GM20431 (cell line): ENCODE measurements around the gene ATL2.
"Not testable (repeated sequence)": the region's sequence is repeated elsewhere in the genome, so short reads cannot be mapped to it uniquely, and the experiment has no call there.

Experiments
- in situ Hi-C: fragments of 300-500 bp; cut with MseI, MboI; formaldehyde crosslinking; loops from one replicate; pipeline ENCODE4 v1.15.0; 2020; ENCODE audit warnings: low sequenced_read_pairs; ENCODE audit not compliant: unreplicated experiment

ATL2 gene

DNA sequence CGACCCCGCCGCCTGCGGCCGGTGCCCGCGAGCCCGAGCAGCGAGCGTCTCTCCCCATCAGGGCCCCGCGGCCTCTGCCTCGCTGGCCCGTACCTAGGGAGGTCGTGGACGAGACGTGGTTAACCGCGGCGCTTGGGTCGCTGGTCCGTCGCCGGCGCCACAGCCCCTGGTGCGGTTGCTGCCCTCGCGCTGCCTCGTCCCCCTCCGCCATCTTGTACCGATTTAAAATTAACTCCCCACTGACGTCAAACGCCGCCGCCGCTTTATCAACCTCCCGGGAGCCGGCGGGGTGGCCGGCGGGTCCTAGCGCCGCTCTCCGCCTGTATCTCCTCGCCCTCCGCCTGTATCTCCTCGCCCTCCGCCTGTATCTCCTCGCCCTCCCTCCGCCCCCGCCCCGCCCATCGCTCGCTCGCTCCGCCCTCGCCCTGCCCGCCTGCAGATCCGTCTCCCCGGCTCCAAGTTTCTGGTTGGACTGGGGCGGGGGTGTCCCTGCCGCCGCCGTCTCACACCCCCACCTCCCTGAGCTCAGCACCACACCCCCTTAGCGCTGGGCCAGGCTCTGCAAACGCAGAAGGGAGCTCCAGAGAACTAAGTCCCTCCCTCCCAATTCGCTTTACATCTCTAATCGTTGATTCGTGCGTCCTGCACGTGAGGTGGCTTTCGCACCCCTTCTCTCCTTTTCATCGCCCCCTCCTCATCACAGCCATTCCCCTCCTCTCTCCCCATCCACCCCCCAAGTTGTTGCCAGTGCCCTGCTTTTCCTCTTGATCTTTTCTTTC is at the start of gene ATL2:
TSS of gene ATL2 (minus strand) at position 224 of the 779 bp plus-strand sequence. CDS start at position 211, 13 bp downstream.
- in situ Hi-C loops: no loop called here

DNA sequence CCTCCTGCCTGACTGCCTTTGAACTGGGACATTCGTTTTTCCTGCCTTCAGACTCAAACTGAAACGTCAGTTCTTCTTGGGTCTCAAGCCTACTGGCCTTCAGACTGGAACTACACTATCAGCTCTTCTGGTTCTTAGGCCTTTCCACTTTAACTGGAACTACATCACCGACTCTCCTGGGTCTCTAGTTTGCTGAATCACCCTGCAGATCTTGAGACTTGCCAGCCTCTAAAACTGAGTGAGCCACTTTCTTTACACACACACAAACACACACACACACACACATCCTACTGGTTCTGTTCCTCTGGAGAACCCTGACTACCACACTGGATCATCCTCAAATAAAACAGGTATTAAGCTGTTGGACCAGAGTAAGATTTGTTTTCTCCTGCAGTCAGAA is 46.7 kb upstream of the ATL2 start:
- in situ Hi-C loops: no loop called here

DNA sequence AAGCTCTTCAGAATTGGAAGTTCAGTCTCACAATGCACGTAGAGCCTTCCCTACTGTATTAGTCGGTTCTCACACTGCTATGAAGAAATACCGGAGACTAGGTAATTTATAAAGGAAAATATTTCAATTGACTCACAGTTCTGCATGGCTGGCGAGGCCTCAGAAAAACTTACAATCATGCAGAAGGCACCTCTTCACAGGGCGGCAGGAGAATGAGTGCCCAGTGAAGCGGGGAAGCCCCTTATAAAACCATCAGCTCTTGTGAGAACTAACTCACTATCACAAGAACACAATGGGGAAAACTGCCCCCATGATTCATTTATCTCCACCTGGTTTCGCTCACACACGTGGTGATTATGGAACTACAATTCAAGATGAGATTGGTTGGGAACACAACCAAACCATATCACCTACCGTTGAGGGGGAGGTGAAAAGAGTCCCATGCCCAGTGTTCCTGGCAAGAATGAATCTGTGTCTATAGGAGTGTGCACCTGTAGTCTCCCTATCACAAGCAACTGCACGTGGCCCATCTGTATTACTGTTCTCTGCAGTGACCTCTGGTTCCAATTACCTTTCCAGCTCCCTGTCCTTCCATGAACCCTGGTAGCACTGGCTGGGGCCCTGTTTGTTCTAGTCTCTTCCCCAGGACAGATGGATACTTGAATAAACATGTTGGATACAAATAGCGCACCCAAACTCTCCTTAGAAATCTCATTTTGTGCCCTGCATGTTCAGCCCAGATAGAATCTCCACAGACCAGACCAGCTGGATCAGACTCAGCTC is 44.4 kb upstream of the ATL2 start:
- in situ Hi-C loops: no loop called here

DNA sequence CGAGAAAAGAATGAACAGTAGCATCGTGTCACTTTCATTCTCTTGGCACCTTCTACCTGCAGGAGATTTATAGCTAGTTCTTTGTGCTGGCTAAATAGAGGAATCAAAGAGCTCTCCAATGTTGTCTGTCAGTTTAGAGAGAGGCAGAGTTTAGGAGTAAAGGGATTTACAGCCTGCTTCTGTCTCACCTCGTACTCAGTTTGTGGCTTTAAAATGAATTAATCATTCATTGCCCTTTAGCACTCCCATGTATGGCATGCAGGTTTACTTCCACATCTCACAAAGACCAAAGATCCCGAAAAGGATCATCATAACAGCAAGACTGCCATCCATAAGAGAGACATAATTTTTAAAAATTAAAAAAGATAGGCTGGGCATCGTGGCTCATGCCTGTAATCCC is 42.4 kb upstream of the ATL2 start:
- in situ Hi-C loops: no loop called here

DNA sequence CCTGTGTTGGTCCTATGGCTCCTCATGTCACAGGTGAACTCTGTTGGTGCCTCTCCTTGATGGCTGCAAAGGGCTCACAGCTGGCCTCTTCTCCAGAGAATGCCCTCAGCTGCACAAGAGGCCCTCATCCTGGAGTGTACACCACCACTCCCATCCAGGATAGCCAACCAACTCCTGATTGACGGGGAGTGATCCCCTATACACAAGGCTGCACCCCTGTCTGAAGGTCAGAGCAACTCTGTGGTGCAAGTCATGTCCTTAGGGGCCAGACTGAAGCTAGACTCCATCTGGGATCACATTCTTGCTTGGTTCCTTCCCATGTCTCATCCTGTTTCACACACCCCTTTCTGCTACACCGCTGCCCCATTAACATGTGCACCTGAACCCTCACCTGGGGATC is 41.7 kb upstream of the ATL2 start:
- in situ Hi-C loops: no loop called here

DNA sequence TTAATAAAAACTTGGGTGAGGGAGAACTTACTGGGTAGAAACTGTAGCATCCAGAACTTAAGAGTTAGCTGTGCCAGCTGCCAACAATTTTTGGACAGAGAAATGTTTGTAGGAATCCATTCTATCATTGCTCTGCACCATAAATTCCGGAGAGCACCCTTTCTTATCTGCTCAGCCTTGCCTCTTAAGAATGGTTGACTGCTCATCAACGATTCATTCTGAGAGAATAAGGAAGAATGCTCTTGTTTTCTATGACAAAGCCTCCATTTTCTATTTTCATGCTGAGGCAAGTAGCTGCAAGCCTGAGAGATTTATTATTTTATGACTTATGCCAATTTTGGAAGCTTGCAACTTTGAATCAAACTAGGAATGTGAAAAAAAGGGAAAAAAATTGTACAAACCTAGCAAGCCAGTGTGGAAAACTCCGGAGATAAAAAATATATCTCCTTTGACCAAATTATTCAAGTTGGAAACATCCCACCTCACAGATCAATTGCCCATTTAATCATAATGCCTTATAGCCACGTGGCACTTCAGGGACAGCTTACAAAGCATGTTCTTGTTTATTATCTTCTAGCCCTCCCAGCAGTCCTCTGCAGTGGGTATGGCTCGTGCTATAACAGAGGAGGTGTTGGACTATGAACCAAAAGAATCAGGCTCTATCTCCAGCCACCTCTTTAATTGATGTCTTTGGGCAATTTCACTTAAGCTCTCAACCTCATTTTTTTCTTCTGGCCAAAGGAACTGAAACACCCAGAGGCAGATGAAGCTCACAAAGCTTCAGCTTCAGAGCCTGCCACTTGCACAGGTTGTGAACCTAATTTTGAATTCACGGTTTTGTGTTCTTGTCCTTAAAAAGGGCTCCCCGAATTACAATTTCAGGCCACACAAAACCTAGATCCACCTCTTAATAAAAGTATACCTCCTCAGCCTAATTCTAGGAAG is 40.9 kb upstream of the ATL2 start:
- in situ Hi-C loops: no loop called here

DNA sequence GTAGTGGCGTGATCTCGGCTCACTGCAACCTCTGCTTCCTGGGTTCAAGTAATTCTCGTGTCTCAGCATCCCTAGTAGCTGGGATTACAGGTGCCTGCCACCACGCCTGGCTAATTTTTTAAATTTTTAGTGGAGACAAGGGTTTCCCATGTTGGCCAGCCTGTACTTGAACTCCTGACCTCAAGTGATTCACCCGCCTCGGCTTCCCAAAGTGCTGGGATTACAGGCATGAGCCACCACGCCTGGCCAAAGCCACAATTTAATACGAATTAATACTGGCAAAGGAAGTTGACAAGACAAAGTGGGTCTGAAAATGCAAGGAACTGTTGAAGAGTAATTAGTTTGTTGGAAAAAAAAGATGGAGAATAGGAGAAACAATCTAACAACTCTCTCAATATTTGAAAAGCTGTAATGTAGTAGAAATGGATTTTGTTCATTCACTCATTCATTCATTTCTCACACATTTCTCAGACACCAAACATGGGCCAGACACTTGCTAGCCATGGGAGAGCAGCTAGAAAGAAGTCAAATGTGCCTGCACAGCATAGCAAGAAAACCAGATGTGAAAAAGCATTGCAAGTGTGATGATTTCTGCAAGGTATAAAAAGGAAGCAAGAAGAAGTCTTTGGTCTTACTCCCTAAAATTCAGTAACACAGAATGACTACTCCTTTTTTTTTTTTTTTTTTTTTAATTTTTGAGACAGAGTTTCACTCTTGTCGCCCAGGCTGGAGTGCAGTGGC is 39.4 kb upstream of the ATL2 start:
- in situ Hi-C loops: no loop called here

DNA sequence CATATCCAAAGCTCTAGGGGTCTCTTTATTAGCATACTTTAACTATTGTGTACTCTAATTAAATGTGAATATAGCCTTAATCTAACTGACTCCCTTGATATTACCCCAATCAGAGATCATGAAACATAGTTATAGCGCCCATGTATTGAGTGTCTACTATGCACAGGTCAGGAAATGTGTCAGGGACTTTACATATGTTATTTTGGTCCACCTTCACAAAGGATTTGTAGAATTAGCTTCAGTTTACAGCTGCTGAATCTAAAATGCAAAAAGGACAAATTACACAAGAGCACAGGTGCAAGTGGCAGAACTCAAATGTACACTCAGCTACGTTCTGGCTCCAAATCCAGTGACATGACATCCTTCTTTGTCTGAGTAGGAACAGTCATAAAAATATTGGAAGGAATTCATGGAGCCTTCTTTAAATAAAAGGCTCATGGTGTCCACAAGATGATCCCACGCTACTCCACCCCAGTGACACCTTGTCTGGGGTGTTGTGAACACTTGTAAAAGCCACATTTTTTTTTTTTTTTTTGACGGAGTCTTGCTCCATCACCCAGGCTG is 38.7 kb upstream of the ATL2 start:
- in situ Hi-C loops: no loop called here

DNA sequence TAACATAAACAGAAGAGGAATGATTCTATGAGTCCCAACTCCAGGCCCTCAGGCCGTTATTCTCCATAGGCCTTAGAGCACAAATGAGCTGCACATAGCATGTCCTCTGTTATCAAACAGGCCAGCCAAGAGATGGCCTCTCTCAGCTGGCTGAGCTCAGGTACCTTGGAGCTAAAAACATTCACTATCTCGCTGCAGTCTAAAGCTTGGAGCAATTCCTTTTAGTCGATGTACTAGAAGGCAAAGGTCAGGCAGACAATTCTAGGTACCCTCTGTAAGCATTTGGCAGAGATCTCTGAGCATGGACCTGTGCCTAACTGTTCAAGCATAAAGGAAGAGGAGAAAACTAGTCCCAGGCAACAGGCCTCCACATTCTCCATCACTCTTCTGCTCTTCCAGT is 38.0 kb upstream of the ATL2 start:
- in situ Hi-C loops: no loop called here

DNA sequence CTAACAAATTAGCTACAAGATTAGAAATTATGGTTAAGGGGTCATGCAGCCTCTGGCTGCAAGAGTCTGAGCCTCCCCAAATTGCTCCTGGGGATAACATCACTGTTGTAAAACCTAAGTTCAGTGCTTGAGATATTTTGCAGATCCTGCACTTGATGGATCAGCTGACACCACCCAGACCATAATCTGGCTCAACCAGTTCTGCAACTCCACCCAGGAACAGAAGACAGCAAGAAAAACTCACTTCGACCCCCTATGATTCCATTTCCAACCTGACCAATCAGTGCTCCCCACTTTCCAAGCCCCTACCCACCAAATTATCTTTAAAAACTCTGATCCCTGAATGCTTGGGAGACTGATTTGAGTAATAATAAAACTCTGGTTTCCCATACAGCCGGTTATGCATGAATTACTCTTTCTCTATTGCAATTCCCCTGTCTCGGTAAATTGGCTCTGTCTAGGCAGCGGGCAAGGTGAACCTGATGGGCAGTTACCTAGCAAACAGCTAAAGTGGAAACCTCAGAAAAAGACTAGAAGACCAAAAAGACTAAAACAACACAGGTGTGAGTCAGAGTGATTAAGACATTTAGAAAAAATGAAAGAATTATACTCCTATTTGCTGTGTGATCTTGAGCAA is 35.3 kb upstream of the ATL2 start:
- in situ Hi-C loops: not testable (repeated sequence)

DNA sequence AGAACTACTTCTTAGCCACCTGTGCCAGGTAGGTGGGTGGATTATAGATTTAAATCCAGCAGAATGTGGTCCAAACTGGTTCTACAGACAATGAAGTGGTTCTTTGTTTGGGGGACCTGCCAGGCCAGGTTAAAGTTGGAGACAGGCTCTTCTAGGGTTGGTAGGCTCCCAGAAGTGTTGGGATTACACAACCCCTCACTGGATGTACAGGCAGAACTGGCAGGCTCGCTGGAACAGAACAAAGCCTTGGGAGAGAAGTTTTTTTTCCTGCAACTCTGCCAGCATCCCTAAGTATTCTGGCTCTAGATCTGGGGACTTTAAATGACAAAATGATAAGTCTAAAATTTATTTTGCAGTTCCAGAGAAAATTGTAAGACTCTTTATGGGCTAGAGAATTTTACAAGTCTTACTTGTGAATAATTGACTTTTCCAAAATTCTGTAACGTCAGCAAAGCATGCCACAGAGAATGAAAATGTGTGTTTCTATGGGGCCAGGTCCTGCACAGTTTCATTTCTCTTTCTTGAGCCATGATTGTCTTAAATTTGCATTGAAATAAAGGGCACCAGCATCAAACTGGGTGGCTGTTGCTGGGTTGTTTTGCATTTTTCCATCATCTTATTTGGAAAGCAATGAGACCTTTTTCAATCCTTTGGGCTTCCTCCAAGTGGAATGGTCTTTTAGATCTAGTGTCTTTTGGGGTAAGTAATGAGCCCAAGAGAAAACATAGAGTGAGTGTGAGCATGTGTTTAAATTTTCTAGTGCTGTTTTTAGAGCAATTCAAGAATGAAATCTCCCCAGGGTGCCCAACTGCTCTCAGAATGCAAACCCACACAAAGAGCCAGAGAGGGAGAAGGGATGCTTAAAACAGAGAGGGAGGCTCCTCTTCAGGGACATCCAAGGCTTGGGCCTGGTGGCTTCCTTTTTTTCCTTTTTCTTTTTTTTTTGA is 32.4 kb upstream of the ATL2 start:
- in situ Hi-C loops: no loop called here

DNA sequence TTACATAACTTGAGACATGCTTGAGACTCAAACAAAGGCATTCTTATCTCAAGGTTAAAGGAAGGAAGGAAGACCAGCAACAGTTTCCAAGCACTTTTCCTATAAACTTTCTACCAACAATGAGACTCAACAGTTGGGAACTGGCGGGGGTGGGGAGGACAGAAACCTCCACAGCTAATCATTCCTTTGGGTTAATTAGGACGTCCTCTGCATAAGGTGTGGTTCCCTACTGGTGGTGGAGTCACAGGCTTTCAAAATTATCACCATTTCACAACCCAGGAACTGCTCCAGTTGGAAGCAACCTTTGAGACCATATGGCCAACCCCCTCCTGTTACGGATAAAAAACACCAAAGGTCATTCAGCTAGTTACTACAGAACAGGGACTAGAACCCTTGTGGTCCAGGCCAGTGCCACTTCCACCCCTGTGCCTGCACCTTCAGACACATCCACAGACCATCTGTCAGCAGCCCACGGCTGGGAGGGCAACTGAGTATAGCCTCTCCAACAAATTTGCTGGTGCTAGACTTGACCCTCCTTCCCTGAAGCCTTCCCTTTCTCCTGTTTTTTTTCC is 30.1 kb upstream of the ATL2 start:
- in situ Hi-C loops: no loop called here

DNA sequence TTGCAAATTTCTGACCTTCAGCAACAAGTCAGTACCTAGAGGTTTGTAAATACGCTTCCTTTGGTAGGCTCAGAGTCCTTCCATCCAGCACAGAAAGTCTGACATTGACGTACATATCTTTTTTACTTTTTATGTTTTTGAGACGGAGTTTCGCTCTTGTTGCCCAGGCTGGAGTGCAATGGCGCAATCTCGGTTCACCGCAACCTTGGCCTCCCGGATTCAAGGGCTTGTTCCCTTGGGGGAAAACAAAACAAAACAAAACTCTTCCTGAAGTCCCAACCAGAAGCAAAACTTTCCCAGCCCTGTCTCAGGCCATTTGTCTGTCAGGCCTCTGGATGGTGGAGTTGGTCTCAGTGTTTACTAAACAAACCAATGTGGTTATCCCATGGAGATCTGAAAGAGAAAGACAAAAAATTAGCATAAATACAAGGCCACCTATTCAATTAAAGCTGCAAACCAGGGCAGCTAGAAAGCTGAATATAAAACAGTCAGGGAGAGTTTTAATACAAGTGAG is 29.6 kb upstream of the ATL2 start:
- in situ Hi-C loops: no loop called here

DNA sequence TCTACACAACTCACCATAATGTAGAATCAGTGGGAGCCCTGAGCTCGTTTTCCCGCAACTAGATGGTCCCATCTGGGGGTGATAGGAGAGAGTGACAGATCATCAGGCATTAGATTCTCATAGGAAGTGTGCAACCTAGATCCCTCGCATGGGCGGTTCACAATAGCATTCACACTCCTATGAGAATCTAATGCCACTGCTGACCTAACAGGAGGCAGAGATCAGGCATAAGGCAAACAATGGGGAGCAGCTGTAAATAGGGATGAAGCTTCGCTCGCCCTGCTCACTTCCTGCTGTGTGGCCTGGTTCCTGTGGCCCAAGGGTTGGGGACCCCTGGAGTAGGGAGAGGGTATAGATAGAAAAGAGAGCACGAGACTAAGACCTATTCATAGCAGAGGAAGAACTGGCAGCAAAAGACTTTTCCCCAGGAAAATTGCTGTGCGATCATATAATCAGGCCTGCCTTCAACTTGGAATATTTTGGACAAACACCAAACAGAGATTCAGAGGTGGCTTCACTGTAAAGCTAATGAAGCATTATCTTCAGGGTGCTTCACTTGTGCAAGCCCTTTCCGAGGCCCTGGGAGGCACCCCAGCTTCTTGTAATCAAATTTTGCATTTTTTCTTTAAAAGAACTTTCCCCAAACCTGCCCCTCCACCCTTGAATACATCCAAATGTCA is 29.0 kb upstream of the ATL2 start:
- in situ Hi-C loops: no loop called here

DNA sequence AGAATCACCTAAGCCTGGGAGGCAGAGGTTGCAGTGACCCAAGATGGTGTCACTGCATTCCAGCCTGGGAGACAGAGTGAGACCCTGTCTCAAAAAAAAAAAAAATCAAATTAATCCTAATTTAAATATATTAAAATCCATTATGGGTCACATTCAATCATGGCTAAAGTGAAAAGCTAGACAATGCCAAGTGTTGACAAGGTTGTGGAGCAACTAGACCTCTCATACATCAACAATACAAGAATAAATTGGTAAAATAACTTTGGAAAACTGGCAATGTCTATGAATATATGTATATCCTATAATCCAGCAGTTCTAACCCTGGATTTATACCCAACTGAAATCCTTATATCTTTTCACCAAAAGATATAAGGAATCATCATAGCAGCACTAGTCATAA is 23.4 kb upstream of the ATL2 start:
- in situ Hi-C loops: no loop called here

DNA sequence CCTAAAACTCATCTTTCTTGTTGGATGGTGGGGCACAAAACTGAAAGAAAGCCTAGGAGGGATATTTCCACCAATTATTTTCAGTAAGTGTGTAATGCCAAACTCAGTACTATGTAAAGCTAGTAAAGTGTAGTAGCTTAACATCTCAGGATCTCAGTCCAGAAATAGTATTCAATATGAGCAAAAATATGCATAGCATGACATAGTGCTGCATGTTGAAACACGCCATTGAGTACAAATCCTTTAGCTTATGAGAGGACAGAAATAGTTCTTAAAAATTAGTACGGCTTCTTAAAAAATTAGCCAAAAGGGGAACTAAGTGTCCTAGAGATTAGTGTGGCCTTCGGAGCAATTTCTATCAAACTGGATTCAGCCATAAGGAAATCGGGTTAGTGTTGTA is 21.7 kb upstream of the ATL2 start:
- in situ Hi-C loops: no loop called here

DNA sequence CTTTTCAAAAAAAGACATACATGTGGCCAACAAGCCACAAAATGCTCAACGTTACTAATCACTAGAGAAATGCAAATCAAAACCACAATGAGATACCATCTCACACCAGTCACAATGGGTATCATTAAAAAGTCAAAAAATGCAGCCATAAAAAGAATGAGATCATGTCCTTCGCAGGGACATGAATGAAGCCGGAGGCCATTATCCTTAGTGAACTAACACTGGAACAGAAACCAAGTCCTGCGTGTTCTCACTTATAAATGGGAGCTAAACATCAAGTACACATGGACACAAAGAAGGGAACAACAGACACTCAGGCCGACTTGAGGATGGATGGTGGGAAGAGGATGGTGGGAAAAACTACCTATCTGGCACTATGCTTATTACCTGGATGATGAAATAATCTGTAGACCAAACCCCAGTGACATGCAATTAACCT is 17.8 kb upstream of the ATL2 start:
- in situ Hi-C loops: no loop called here
